OCI-LY1 (cell line): ENCODE measurements around the gene LAMP1.

Experiments used
- H2AFZ ChIP-seq: fragments of 200-600 bp; sonication (generic), shearing (Covaris generic); 2 replicates; pipeline ENCODE4 v1.6.0; 2014; ENCODE audit warnings: antibody characterized with exemption, mild to moderate bottlenecking, low read length
- H3F3A ChIP-seq: fragments of 200-600 bp; sonication (generic), shearing (Covaris generic); 2 replicates; pipeline ENCODE4 v1.6.0; 2014; ENCODE audit warnings: mild to moderate bottlenecking, antibody characterized with exemption, low read length, moderate library complexity; ENCODE audit not compliant: insufficient read depth
- H3K27ac ChIP-seq: fragments of 200-600 bp; sonication (generic); 2 replicates; pipeline ENCODE4 v1.5.1; 2014; ENCODE audit warnings: low read length, mixed run types, mild to moderate bottlenecking, low read depth; ENCODE audit not compliant: poor library complexity, severe bottlenecking
- H3K27me3 ChIP-seq: fragments of 200-600 bp; sonication (generic); 2 replicates; pipeline ENCODE4 v1.6.0; 2014; ENCODE audit warnings: antibody characterized with exemption, mild to moderate bottlenecking, low read length, moderate library complexity; ENCODE audit not compliant: insufficient read depth
- H3K36me3 ChIP-seq: fragments of 200-600 bp; sonication (generic); 2 replicates; pipeline ENCODE4 v1.6.1; 2014; ENCODE audit warnings: mild to moderate bottlenecking, antibody characterized with exemption, low read length, moderate library complexity, mixed read lengths; ENCODE audit not compliant: insufficient read depth
- H3K4me1 ChIP-seq: fragments of 200-600 bp; sonication (generic); 2 replicates; pipeline ENCODE4 v1.5.1; 2014; ENCODE audit warnings: mild to moderate bottlenecking, low read length, moderate library complexity; ENCODE audit not compliant: insufficient read depth, severe bottlenecking
- H3K4me2 ChIP-seq: fragments of 200-600 bp; sonication (generic), shearing (Covaris generic); 2 replicates; pipeline ENCODE4 v1.6.1; 2014; ENCODE audit warnings: low read length
- H3K4me3 ChIP-seq: fragments of 200-600 bp; sonication (generic); 2 replicates; pipeline ENCODE4 v1.5.1; 2014; ENCODE audit warnings: low read length, low read depth, mild to moderate bottlenecking, mixed read lengths; ENCODE audit not compliant: poor library complexity, severe bottlenecking
- H3K79me2 ChIP-seq: fragments of 200-600 bp; shearing (Covaris generic); 2 replicates; pipeline ENCODE4 v1.6.1; 2016; ENCODE audit warnings: mixed run types, low read length, mixed read lengths; ENCODE audit not compliant: insufficient read depth
- H3K9ac ChIP-seq: fragments of 200-600 bp; sonication (generic), shearing (Covaris generic); 2 replicates; pipeline ENCODE4 v1.6.1; 2014; ENCODE audit warnings: mild to moderate bottlenecking, low read length, mixed read lengths
- H3K9me2 ChIP-seq: fragments of 200-600 bp; sonication (generic), shearing (Covaris generic); 2 replicates; pipeline ENCODE4 v1.6.1; 2014; ENCODE audit warnings: low read depth, mild to moderate bottlenecking, low read length, mixed read lengths
- H3K9me3 ChIP-seq: fragments of 200-600 bp; shearing (Covaris generic); 2 replicates; pipeline ENCODE4 v1.6.1; 2014; ENCODE audit warnings: low read length, mixed read lengths
- H4K20me1 ChIP-seq: fragments of 200-600 bp; sonication (generic), shearing (Covaris generic); 2 replicates; pipeline ENCODE4 v1.6.0; 2016; ENCODE audit warnings: mild to moderate bottlenecking, low read length; ENCODE audit not compliant: insufficient read depth
- EZH2 ChIP-seq: fragments of 200-600 bp; sonication (generic), shearing (Covaris generic); IDR thresholded peaks from 2 replicates; pipeline ENCODE4 v1.8.0; 2017; ENCODE audit warnings: borderline replicate concordance, mixed run types, mild to moderate bottlenecking, antibody characterized with exemption, low read length, moderate library complexity, mixed read lengths
- TF ChIP-seq, protein P1 (sequence below): fragments of 200-600 bp; sonication (generic), shearing (Covaris generic); IDR thresholded peaks from 2 replicates; pipeline ENCODE4 v1.5.1; 2017; ENCODE audit warnings: mild to moderate bottlenecking, antibody characterized with exemption, low read length, moderate library complexity, mixed read lengths

Gene LAMP1

GRCh38 chr13:113350065-113350937 is 53.3 kb downstream of the LAMP1 start:
- no peaks in the 10 kb centered on the region for H3K36me3 ChIP-seq
- H3K9me3 ChIP-seq: 0 out of 2 replicates have a peak, but pooled peaks cover 4% of the 10 kb centered on the region
- no peaks in the 10 kb centered on the region for H3F3A ChIP-seq
- no peaks in the 10 kb centered on the region for H3K79me2 ChIP-seq
- H3K4me1 ChIP-seq: no peaks in the 10 kb centered on the region
- no peak overlapping the region for H3K4me2 ChIP-seq
- no peak overlapping the region for H3K4me3 ChIP-seq
- TF ChIP-seq EZH2: no peak
- TF ChIP-seq, protein P1, sequence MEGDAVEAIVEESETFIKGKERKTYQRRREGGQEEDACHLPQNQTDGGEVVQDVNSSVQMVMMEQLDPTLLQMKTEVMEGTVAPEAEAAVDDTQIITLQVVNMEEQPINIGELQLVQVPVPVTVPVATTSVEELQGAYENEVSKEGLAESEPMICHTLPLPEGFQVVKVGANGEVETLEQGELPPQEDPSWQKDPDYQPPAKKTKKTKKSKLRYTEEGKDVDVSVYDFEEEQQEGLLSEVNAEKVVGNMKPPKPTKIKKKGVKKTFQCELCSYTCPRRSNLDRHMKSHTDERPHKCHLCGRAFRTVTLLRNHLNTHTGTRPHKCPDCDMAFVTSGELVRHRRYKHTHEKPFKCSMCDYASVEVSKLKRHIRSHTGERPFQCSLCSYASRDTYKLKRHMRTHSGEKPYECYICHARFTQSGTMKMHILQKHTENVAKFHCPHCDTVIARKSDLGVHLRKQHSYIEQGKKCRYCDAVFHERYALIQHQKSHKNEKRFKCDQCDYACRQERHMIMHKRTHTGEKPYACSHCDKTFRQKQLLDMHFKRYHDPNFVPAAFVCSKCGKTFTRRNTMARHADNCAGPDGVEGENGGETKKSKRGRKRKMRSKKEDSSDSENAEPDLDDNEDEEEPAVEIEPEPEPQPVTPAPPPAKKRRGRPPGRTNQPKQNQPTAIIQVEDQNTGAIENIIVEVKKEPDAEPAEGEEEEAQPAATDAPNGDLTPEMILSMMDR: peak; percentile 23; the same call in 1 of the 2 replicates
- no peaks in the 10 kb centered on the region for H3K9me2 ChIP-seq
- no peak overlapping the region for H2AFZ ChIP-seq
- H3K27ac ChIP-seq: no peak overlapping the region
- no peaks in the 10 kb centered on the region for H4K20me1 ChIP-seq
- no peak overlapping the region for H3K9ac ChIP-seq
- H3K27me3 ChIP-seq: peaks cover 15% of the 10 kb centered on the region; the same call in 1 of the 2 replicates

GRCh38 chr13:113350938-113351335 is 53.9 kb downstream of the LAMP1 start:
- Histone ChIP-seq H4K20me1 (no peaks in the 10 kb centered on the region), H3K9me2 (no peaks in the 10 kb centered on the region), H3F3A (no peaks in the 10 kb centered on the region), H3K9ac (no peak overlapping the region), H3K79me2 (no peaks in the 10 kb centered on the region), H3K27me3 (peaks cover 15% of the 10 kb centered on the region; the same call in 1 of the 2 replicates), H3K27ac (no peak overlapping the region), H2AFZ (no peak overlapping the region), H3K4me1 (no peaks in the 10 kb centered on the region), H3K4me2 (no peak overlapping the region), H3K4me3 (no peak overlapping the region), H3K9me3 (0 out of 2 replicates have a peak, but pooled peaks cover 4% of the 10 kb centered on the region), H3K36me3 (no peaks in the 10 kb centered on the region)
- TF ChIP-seq EZH2: no peak
- TF ChIP-seq, protein P1: no peak

- H3K36me3 ChIP-seq: no peaks in the 10 kb centered on the region
- no peaks in the 10 kb centered on the region for H4K20me1 ChIP-seq
- no peak for TF ChIP-seq EZH2
- TF ChIP-seq, protein P1: no peak
Observed at GRCh38 chr13:113351514-113352026, 54.5 kb downstream of the LAMP1 start.

More at GRCh38 chr13:113351514-113352026, 54.5 kb downstream of the LAMP1 start:
- no peaks in the 10 kb centered on the region for H3K9me2 ChIP-seq
- no peaks in the 10 kb centered on the region for H3F3A ChIP-seq
- H3K27me3 ChIP-seq: peaks cover 15% of the 10 kb centered on the region; the same call in 1 of the 2 replicates
- no peak overlapping the region for H3K27ac ChIP-seq
- H3K4me3 ChIP-seq: no peak overlapping the region
- no peaks in the 10 kb centered on the region for H3K4me1 ChIP-seq
- 0 out of 2 replicates have a peak, but pooled peaks cover 4% of the 10 kb centered on the region for H3K9me3 ChIP-seq
- no peak overlapping the region for H3K4me2 ChIP-seq
- no peak overlapping the region for H3K9ac ChIP-seq
- H2AFZ ChIP-seq: no peak overlapping the region
- no peaks in the 10 kb centered on the region for H3K79me2 ChIP-seq
